NCI-H526 treated with DMSO at 0.1 percent for 48 hours (cell line): Measurements from ENCODE around the gene POLG2.

Experiments
- DNase-seq: peaks from one replicate; lab custom pipeline; 2025; lab: John Stamatoyannopoulos, UW

Gene POLG2

GRCh38 chr17:64496786-64497564 is at the start of gene POLG2:
Gene POLG2 (minus strand): TSS chr17:64497054. CDS start chr17:64496968, 86 bp downstream.
- peak; percentile 87 for DNase-seq

GRCh38 chr17:64544742-64545141 is 47.9 kb upstream of the POLG2 start:
- DNase-seq = no peak

GRCh38 chr17:64540118-64540776 is 43.4 kb upstream of the POLG2 start:
- DNase-seq = no peak

- no peak for DNase-seq
Observed at GRCh38 chr17:64538508-64539130, 41.8 kb upstream of the POLG2 start.

- no peak for DNase-seq
Observed at GRCh38 chr17:64537488-64537887, 40.6 kb upstream of the POLG2 start.

GRCh38 chr17:64536913-64537312 is 40.1 kb upstream of the POLG2 start:
- DNase-seq = no peak

- no peak for DNase-seq
Observed at GRCh38 chr17:64535357-64535756, 38.5 kb upstream of the POLG2 start.

GRCh38 chr17:64534187-64534586 is 37.3 kb upstream of the POLG2 start:
- DNase-seq = no peak

- DNase-seq = no peak
Observed at GRCh38 chr17:64533784-64534183, 36.9 kb upstream of the POLG2 start.

- no peak for DNase-seq
Observed at GRCh38 chr17:64532409-64532808, 35.6 kb upstream of the POLG2 start.

- DNase-seq = no peak
Observed at GRCh38 chr17:64531955-64532371, 35.1 kb upstream of the POLG2 start.

GRCh38 chr17:64529221-64529620 is 32.4 kb upstream of the POLG2 start:
- DNase-seq = no peak

- DNase-seq = no peak
Observed at GRCh38 chr17:64527914-64528313, 31.1 kb upstream of the POLG2 start.

GRCh38 chr17:64520359-64520758 is 23.5 kb upstream of the POLG2 start:
- DNase-seq = no peak

- DNase-seq = no peak
Observed at GRCh38 chr17:64519601-64520000, 22.7 kb upstream of the POLG2 start.

- DNase-seq = no peak
Observed at GRCh38 chr17:64515829-64516228, 19.0 kb upstream of the POLG2 start.

GRCh38 chr17:64515419-64515818 is 18.6 kb upstream of the POLG2 start:
- DNase-seq = no peak

GRCh38 chr17:64509179-64509578 is 12.3 kb upstream of the POLG2 start:
- DNase-seq = no peak

- DNase-seq = no peak
Observed at GRCh38 chr17:64508683-64509082, 11.8 kb upstream of the POLG2 start.

- peak; percentile 79 for DNase-seq
Observed at GRCh38 chr17:64507413-64507782, 10.5 kb upstream of the POLG2 start.

- peak; percentile 99 for DNase-seq
Observed at GRCh38 chr17:64506576-64507412, 9.9 kb upstream of the POLG2 start, which contains the start of gene CEP95. Gene CEP95 (plus strand): TSS chr17:64506977. CDS start chr17:64507098, 121 bp downstream.

GRCh38 chr17:64506201-64506575 is 9.3 kb upstream of the POLG2 start, which contains the start of gene DDX5:
Gene DDX5 (minus strand): TSS chr17:64506289. CDS start chr17:64506119, 170 bp downstream.
- peak; percentile 99 for DNase-seq
